ENCODE results near the gene CACTIN. TPM values are rescaled to one million over a fixed set of nuclear protein-coding genes. Genes with fewer than 3 reads are reported as not detected.

CACTIN gene
- polyA plus RNA-seq, 1 donor (not counting 4 experiments of a cell fraction or from before 2014, with no cell fraction given) = 10.8 TPM

GRCh38 chr19:3646336-3647092 lies 19.9 kb upstream of the CACTIN start:
- no peak overlapping the region for H3K4me3 ChIP-seq (ENCODE audit: control insufficient read depth in 2 of 3, extremely low read depth in 1 of 3, insufficient read depth in 2 of 3, low read depth in 1 of 3, low read length in 3 of 3)
- no peaks in the 10 kb centered on the region for H3K79me2 ChIP-seq (ENCODE audit: control insufficient read depth, insufficient read depth, low read length)
- no peak for FAIRE-seq
- H3K9ac ChIP-seq (ENCODE audit: control insufficient read depth, extremely low read depth, insufficient read depth, low read length) = no peak overlapping the region
- dilution Hi-C loops (cut with MboI; ENCODE audit: extremely low pct_ligation_motif_present, low sequenced_read_pairs) = no loop called here
- H3K9me3 ChIP-seq (ENCODE audit: control insufficient read depth, low read depth, low read length) = no peaks in the 10 kb centered on the region
- H3K9me1 ChIP-seq (ENCODE audit: control insufficient read depth, extremely low read depth, insufficient read depth, low read length) = no peaks in the 10 kb centered on the region
- no peak overlapping the region for H2AFZ ChIP-seq (ENCODE audit: control insufficient read depth, low read length)
- no peak for DNase-seq (ENCODE audit: low read depth, low spot score)
- TF ChIP-seq EZH2 (IDR thresholded peaks at IDR 0.05; ENCODE audit: low read length) = no peak
- TF ChIP-seq, protein P1, sequence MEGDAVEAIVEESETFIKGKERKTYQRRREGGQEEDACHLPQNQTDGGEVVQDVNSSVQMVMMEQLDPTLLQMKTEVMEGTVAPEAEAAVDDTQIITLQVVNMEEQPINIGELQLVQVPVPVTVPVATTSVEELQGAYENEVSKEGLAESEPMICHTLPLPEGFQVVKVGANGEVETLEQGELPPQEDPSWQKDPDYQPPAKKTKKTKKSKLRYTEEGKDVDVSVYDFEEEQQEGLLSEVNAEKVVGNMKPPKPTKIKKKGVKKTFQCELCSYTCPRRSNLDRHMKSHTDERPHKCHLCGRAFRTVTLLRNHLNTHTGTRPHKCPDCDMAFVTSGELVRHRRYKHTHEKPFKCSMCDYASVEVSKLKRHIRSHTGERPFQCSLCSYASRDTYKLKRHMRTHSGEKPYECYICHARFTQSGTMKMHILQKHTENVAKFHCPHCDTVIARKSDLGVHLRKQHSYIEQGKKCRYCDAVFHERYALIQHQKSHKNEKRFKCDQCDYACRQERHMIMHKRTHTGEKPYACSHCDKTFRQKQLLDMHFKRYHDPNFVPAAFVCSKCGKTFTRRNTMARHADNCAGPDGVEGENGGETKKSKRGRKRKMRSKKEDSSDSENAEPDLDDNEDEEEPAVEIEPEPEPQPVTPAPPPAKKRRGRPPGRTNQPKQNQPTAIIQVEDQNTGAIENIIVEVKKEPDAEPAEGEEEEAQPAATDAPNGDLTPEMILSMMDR (optimal IDR thresholded peaks at IDR 0.05 in 1 of 3, IDR thresholded peaks at IDR 0.05 in 1 of 3, conservative IDR thresholded peaks at IDR 0.05 in 1 of 3; ENCODE audit: extremely low read depth in 1 of 3, insufficient read depth in 2 of 3, low read length in 3 of 3) = no peak
- no peak overlapping the region for H3K27ac ChIP-seq (ENCODE audit: control insufficient read depth, insufficient read depth, low read length)
- H4K20me1 ChIP-seq (ENCODE audit: control insufficient read depth, extremely low read depth, insufficient read depth, low read length) = no peaks in the 10 kb centered on the region
- H3K36me3 ChIP-seq (ENCODE audit: control insufficient read depth in 2 of 2, extremely low read depth in 1 of 2, insufficient read depth in 2 of 2, low read length in 2 of 2) = peaks cover 0 to 19% of the 10 kb centered on the region in 2 experiments
- H3K4me1 ChIP-seq (ENCODE audit: control insufficient read depth, extremely low read depth, insufficient read depth, low read length) = no peaks in the 10 kb centered on the region
- H3K4me2 ChIP-seq (ENCODE audit: control insufficient read depth, extremely low read depth, insufficient read depth, low read depth, low read length) = no peak overlapping the region
- H3K27me3 ChIP-seq (ENCODE audit: control insufficient read depth, extremely low read depth, insufficient read depth, low read length) = no peaks in the 10 kb centered on the region

- Histone ChIP-seq H3K9ac (ENCODE audit: control insufficient read depth, extremely low read depth, insufficient read depth, low read length) (no peak overlapping the region), H2AFZ (ENCODE audit: control insufficient read depth, low read length) (no peak overlapping the region), H3K9me3 (ENCODE audit: control insufficient read depth, low read depth, low read length) (no peaks in the 10 kb centered on the region), H3K36me3 (ENCODE audit: control insufficient read depth in 2 of 2, extremely low read depth in 1 of 2, insufficient read depth in 2 of 2, low read length in 2 of 2) (peaks cover 0 to 16% of the 10 kb centered on the region in 2 experiments), H3K9me1 (ENCODE audit: control insufficient read depth, extremely low read depth, insufficient read depth, low read length) (no peaks in the 10 kb centered on the region), H3K4me1 (ENCODE audit: control insufficient read depth, extremely low read depth, insufficient read depth, low read length) (no peaks in the 10 kb centered on the region), H3K4me2 (ENCODE audit: control insufficient read depth, extremely low read depth, insufficient read depth, low read depth, low read length) (no peak overlapping the region), H3K27ac (ENCODE audit: control insufficient read depth, insufficient read depth, low read length) (no peak overlapping the region), H3K79me2 (ENCODE audit: control insufficient read depth, insufficient read depth, low read length) (no peaks in the 10 kb centered on the region), H4K20me1 (ENCODE audit: control insufficient read depth, extremely low read depth, insufficient read depth, low read length) (no peaks in the 10 kb centered on the region), H3K27me3 (ENCODE audit: control insufficient read depth, extremely low read depth, insufficient read depth, low read length) (no peaks in the 10 kb centered on the region), H3K4me3 (ENCODE audit: control insufficient read depth in 2 of 3, extremely low read depth in 1 of 3, insufficient read depth in 2 of 3, low read depth in 1 of 3, low read length in 3 of 3) (no peak overlapping the region)
- dilution Hi-C loops (cut with MboI; ENCODE audit: extremely low pct_ligation_motif_present, low sequenced_read_pairs) = no loop called here
- FAIRE-seq (no peak), DNase-seq (ENCODE audit: low read depth, low spot score) (no peak)
- TF ChIP-seq, protein P1 (optimal IDR thresholded peaks at IDR 0.05 in 1 of 3, IDR thresholded peaks at IDR 0.05 in 1 of 3, conservative IDR thresholded peaks at IDR 0.05 in 1 of 3; ENCODE audit: extremely low read depth in 1 of 3, insufficient read depth in 2 of 3, low read length in 3 of 3) = no peak
- no peak for TF ChIP-seq EZH2 (IDR thresholded peaks at IDR 0.05; ENCODE audit: low read length)
These were observed 19.1 kb upstream of the CACTIN start for GRCh38 chr19:3645726-3646125.
